Omental fat pad (tissue), 4 donors: Measurements from ENCODE around the gene PEPD. TPM values are rescaled to one million over a fixed set of nuclear protein-coding genes. Genes with fewer than 3 reads are reported as not detected.

Experiments used
- ATAC-seq: fragments of 150-250 bp; one replicate; pipeline ENCODE4 v1.9.1; 2016; ENCODE audit warnings: mild to moderate bottlenecking, moderate library complexity; ENCODE audit not compliant: low FRiP score
- DNase-seq: peaks from one replicate; pipeline ENCODE4 v3.0.0-alpha.2; 2019; ENCODE audit warnings: low spot score
- total RNA-seq, 4 donors: library from RNA; depleted of rRNA; stranded (reverse); fragments of >200 nt; gene quantifications; one replicate each; pipeline ENCODE4 v1.1.0, GENCODE V29; 2016
- TF ChIP-seq, protein P1 (sequence below), 3 donors: fragments of 450-650 bp; IDR thresholded peaks; one replicate each; pipeline ENCODE4 v1.5.1; 2016 to 2017; ENCODE audit warnings: antibody characterized with exemption in 3 of 3, mild to moderate bottlenecking in 3 of 3, moderate library complexity in 2 of 3

PEPD gene
- total RNA-seq, 4 donors from 2014 or later, result 78.9 to 99.3 (median 89.8) TPM

DNA sequence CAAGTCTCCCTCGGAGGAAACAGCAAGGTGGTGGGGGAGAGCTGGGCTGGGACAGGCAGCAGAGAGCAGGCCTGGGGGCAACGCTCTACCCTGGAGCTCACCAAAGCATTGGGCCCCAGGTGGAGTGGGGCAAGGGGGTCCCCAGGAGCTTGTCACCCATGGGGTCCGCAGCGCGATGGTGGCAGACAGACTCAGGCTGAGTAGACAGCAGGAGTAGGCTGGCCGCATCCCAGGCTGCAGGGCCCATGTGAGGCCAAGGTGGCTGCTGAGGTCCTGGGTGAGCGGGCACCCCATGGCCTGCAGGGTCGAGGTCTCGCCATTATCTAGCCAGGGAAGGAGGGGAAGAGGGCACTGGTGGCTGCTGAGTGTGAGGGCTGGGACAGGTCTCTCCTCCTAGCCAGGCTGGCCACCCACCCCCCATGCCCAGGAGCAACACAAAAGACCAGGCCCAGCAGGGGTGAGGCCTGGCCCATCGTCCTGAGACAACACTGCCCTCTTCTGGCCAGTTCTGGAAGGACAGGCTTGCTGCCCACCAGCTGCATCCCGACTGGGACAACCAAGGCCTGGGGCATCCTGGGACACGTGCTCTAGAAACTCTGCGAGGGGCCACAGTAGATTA lies 115.0 kb downstream of the PEPD start:
- ATAC-seq, result no peak
- peak; percentile 83 for DNase-seq
- TF ChIP-seq, protein P1, sequence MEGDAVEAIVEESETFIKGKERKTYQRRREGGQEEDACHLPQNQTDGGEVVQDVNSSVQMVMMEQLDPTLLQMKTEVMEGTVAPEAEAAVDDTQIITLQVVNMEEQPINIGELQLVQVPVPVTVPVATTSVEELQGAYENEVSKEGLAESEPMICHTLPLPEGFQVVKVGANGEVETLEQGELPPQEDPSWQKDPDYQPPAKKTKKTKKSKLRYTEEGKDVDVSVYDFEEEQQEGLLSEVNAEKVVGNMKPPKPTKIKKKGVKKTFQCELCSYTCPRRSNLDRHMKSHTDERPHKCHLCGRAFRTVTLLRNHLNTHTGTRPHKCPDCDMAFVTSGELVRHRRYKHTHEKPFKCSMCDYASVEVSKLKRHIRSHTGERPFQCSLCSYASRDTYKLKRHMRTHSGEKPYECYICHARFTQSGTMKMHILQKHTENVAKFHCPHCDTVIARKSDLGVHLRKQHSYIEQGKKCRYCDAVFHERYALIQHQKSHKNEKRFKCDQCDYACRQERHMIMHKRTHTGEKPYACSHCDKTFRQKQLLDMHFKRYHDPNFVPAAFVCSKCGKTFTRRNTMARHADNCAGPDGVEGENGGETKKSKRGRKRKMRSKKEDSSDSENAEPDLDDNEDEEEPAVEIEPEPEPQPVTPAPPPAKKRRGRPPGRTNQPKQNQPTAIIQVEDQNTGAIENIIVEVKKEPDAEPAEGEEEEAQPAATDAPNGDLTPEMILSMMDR (IDR thresholded peaks at IDR 0.05), result peak in 1 of 3 donors; percentile 86

DNA sequence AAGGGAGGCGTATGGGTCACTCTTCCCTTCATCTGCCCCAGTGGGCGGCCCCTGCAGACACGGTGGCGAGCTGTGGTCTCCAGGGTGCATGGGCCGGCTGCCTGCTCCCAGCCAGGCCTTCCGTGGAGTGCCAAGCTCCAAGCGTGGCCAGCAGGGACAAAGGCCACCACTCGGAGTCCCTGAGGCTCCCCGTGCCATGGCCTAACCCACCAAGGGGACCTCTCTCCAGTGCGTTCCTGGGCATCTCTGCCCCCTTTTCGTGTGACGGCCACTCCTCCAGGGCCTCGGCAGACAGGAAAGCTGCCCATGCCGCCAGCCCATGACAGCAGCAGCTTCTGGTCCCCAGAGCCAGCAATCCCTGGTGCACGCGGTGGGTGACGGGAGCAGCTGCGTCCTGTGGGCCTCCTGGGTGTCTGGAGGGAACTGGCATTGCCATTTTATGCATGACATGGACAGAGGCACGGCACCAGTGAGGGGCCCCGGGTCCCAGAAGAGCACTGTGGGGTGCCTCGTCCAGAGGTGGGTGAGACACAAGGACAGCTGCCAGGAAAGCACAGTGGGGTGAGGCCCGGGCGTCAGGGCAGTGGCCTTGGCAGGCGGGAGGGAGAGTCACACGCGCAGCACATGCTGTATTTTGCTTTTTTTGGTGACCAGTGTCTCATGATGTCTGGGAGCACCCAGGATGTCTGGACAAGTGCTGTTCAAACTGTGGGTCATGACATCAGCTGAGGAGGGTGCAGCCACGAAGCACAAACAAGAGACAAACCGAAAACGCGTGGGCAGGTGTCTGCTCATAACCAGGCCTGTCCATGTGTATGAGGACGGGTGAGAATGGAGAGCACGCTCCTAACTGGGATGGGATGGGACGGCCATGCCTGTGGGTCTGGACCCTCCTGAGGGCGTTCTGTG lies 115.8 kb downstream of the PEPD start:
- DNase-seq (no peak), ATAC-seq (no peak)

DNA sequence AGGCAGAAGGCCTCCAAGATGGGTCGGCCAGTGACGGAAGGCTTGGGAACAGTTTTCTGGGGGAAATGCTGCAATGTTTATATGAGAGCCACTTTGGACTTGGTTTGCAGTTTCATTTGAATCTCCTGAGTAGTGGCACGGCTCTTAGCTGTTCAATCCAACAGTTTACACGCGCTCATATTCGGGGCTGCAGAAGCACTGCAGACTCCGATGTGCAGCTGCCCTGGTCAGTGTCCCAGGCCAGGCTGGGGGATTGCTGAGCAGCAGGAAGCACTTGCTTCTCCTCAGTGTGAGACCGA lies 116.4 kb downstream of the PEPD start:
- DNase-seq (no peak), ATAC-seq (no peak)
- TF ChIP-seq, protein P1 (IDR thresholded peaks at IDR 0.05), result no peak

More for the DNA sequence above, 115.8 kb downstream of the PEPD start:
- TF ChIP-seq, protein P1 (IDR thresholded peaks at IDR 0.05), result no peak

DNA sequence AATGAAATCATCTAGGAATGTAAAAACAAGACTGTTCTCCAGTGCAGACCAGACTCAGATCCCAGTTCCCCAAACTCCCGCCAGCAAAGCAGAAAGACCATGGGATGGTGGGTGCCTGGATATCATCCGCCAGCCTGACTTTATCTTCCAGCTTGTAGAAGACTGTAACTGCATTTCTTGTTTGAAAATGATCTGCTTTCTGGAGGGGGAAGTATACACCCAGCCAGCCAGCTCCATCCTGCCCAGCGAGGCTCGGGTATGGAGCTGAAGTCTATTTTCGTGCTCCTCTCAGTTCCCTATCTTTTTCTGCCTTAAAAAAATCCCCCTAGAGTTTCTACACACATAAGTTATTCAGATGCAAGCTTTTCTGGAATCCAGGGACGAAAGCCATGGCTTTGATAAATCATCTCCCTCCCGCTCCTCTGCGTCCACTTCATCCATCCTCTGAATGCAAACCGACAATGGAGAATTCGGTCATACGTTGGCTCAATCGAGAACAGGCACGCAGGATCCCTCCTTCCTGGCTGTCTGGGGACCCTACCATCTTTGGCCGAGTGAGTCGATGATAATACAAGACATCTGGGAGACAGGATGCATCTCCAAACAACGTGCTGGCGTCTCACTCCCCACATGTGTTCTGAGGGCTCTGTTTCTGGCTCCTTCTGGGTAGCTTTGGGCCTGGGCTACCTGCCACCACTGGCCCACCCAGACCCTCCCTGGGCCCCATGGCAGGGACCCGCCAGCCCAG lies 116.9 kb downstream of the PEPD start:
- ATAC-seq, result no peak

DNA sequence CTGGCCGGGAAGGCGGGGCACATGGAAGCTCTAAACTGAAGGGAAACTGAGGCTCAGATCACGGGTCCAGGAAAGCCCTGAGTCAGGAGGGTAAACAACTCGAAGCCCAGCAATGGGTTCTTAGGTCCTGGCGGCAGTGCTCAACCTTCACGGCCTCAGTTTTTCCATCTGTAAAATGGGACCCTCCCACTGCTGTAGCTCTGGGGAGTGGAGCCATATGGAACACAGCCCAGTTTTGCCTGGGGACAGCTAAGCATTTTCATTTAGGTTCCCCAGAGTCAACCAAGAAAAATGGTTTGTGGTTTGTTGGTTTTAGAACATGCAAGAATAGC lies 117.7 kb downstream of the PEPD start:
- DNase-seq (no peak), ATAC-seq (no peak)
- TF ChIP-seq, protein P1 (IDR thresholded peaks at IDR 0.05), result no peak

More for the DNA sequence above, 116.9 kb downstream of the PEPD start:
- DNase-seq, result no peak
- TF ChIP-seq, protein P1 (IDR thresholded peaks at IDR 0.05), result no peak

DNA sequence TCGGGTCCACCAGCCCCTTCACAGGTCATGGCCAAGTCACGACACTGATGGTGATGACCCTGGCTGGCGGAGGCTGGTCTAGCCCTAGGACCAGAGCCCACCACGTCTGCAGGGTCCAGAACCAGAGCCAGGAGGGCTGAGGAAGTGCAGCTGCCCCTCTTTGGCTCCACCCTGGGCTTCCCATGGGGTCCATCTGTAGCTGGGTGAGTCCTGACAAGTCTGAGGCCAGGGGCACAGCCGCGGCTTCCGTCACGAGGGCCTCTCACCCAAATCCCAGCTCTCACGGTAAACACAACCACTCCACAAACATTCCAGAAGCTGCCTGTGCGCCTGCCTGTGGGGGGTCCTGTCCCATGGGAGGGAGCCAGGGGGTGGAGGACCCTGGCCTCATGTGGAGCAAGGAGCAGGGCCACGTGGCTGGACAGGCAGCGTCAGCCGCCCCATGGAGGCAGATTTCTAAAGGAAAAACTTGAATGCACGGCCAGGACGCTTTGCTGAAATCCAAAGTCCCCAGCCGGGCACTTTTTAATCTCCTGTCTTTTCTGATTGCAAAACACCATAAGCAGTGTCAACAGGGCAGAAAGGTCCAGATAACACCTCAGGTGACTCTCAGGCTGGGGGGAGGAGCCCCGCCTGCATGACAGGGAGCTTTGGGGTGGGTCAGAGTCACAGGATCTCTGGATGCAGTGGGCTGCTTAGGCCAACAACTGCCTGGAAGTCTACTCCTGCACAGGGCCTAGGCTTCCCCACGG lies 118.2 kb downstream of the PEPD start:
- ATAC-seq (no peak), DNase-seq (no peak)
- TF ChIP-seq, protein P1 (IDR thresholded peaks at IDR 0.05), result no peak
